Measurements from ENCODE around the gene CLDN15.
A peak's percentile ranks its signal among the peaks of the same experiment; 100 is the strongest.

CLDN15 gene

GRCh38 chr7:101195884-101196283 is 41.7 kb downstream of the CLDN15 start:
- no peak for DNase-seq

GRCh38 chr7:101189109-101189508 is 48.5 kb downstream of the CLDN15 start:
- no peak for DNase-seq

DNA sequence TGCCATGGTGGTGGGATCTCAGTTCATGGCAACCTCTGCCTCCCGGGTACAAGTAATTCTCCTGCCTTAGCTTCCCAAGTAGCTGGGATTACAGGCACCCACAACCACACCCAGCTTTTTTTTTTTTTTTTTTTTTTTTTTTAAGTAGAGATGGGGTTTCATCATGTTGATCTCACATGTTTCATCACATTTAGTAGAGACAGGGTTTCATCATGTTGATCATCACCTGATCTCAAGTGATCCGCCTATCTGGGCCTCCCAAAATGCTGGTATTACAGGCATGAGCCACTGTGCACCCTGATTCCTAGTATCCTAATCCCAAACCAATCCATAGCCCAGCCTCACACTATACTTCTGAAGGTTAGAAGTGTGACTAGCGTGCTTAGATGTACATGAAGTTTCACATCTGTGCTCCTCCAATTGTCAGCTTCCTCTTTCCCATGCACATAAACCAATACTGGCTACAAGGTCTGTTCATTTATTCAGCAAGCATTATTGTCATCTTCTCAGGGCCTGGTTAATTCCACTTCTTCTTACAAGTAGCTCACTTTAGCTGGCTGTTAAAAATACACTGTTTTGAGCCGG is 50.7 kb downstream of the CLDN15 start:
- no peak for DNase-seq

DNA sequence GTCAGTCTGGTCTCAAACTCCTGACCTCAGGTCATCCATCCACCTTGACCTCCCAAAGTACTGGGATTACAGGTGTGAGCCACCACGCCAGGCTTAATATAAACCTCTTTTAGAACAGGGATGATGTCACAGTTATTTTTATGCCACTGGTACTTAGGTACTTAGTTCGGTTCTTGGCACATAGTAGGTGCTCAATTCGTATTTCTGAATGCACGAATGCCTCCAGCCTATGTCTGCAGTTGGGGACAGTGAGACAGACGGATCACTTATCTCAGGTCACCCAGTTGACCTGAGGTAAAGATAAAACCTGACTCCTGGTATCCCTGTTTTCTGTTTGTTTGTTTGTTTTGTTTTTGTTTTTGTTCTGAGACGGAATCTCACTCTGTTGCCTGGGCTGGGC is 51.4 kb downstream of the CLDN15 start:
- no peak for DNase-seq

DNA sequence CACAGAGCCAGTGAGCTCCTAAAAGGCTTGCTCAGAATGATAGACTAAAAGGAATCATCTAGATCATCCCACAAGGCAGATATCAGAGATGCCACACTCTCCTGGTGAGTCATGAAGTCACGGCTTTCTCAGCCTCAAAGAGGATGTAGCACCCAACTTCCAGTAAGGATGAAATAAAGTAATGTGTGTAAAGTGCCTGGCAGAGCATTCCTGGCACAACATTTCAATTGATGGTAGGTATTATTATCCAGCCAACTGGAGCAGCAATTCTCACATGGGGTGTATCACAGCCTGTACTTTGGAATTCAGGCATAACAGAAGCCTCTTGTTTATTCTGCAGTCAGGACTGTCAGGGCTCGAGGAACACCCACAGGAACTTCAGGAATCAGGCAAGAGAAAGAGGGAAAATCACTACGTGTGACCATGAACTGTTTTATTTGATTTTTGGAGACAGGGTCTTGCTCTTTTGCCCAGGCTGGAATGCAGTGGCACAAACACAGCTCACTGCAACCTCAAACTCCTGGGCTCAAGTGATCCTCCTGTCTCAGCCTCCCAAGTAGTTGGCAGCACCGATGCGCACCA is 52.3 kb downstream of the CLDN15 start:
- DNase-seq, result peak; percentile 77

All from NCI-H226 (cell line).